22Rv1 (cell line): ENCODE data around the gene SLIT1.

Experiments used
- H3K27ac ChIP-seq: fragments of 450-650 bp; 2 replicates; pipeline ENCODE4 v1.5.1; 2017
- CTCF ChIP-seq: fragments of 450-650 bp; IDR thresholded peaks from 2 replicates; pipeline ENCODE4 v1.5.1; 2017; ENCODE audit warnings: mild to moderate bottlenecking
- ZFX ChIP-seq: fragments of 450-650 bp; IDR thresholded peaks from 2 replicates; pipeline ENCODE4 v1.6.1; 2017; ENCODE audit warnings: antibody characterized with exemption, borderline replicate concordance

The SLIT1 gene

GRCh38 chr10:97046456-97047082, 139.2 kb downstream of the SLIT1 start:
- H3K27ac ChIP-seq = no peak overlapping the region
- TF ChIP-seq ZFX (no peak), CTCF (no peak)

- TF ChIP-seq ZFX (no peak), CTCF (no peak)
- H3K27ac ChIP-seq = no peak overlapping the region
Measured at GRCh38 chr10:97043563-97043855, 142.2 kb downstream of the SLIT1 start.

- TF ChIP-seq CTCF = no peak
- no peak for TF ChIP-seq ZFX
- H3K27ac ChIP-seq = no peak overlapping the region
Measured at GRCh38 chr10:97042716-97043562, 142.8 kb downstream of the SLIT1 start.

- TF ChIP-seq CTCF (no peak), ZFX (no peak)
- no peak overlapping the region for H3K27ac ChIP-seq
Measured at GRCh38 chr10:97042081-97042480, 143.7 kb downstream of the SLIT1 start.

GRCh38 chr10:97040706-97041105, 145.1 kb downstream of the SLIT1 start:
- H3K27ac ChIP-seq = no peak overlapping the region
- TF ChIP-seq ZFX (no peak), CTCF (no peak)

GRCh38 chr10:97040248-97040584, 145.5 kb downstream of the SLIT1 start:
- no peak overlapping the region for H3K27ac ChIP-seq
- TF ChIP-seq ZFX (no peak), CTCF (no peak)

GRCh38 chr10:97039538-97040247, 146.1 kb downstream of the SLIT1 start:
- no peak overlapping the region for H3K27ac ChIP-seq
- TF ChIP-seq ZFX = no peak
- TF ChIP-seq CTCF = no peak
